HEK293 (cell line): Measurements from ENCODE around the gene GIGYF1.

Source experiments
- CTCF ChIP-seq: fragments of 450-650 bp; formaldehyde crosslinking; IDR thresholded peaks from 2 replicates; pipeline ENCODE4 v1.5.1; 2016; ENCODE audit warnings: missing biosample characterization, missing genetic modification characterization
- GLIS2 ChIP-seq: fragments of 450-650 bp; formaldehyde crosslinking; IDR thresholded peaks from 2 replicates; pipeline ENCODE4 v1.5.1; 2016; ENCODE audit warnings: missing biosample characterization, missing genetic modification characterization
- KLF7 ChIP-seq: fragments of 450-650 bp; formaldehyde crosslinking; IDR thresholded peaks from 2 replicates; pipeline ENCODE4 v1.5.1; 2016; ENCODE audit warnings: missing biosample characterization, missing genetic modification characterization, borderline replicate concordance
- KLF8 ChIP-seq: fragments of 450-650 bp; formaldehyde crosslinking; IDR thresholded peaks from 2 replicates; pipeline ENCODE4 v1.5.1; 2016; ENCODE audit warnings: missing biosample characterization, missing genetic modification characterization
- SCRT1 ChIP-seq: fragments of 450-650 bp; formaldehyde crosslinking; IDR thresholded peaks from 2 replicates; pipeline ENCODE4 v1.5.1; 2016; ENCODE audit warnings: missing biosample characterization, missing genetic modification characterization, borderline replicate concordance
- SCRT2 ChIP-seq: fragments of 450-650 bp; formaldehyde crosslinking; IDR thresholded peaks from 2 replicates; pipeline ENCODE4 v1.5.1; 2016; ENCODE audit warnings: missing biosample characterization, missing genetic modification characterization
- ZBTB1 ChIP-seq: fragments of 450-650 bp; formaldehyde crosslinking; IDR thresholded peaks from 2 replicates; pipeline ENCODE4 v1.5.1; 2016; ENCODE audit warnings: missing biosample characterization, missing genetic modification characterization
- ZBTB7A ChIP-seq: fragments of 450-650 bp; formaldehyde crosslinking; IDR thresholded peaks from 2 replicates; pipeline ENCODE4 v1.5.1; 2016; ENCODE audit warnings: low read depth, missing biosample characterization, missing genetic modification characterization
- ZEB2 ChIP-seq: fragments of 450-650 bp; formaldehyde crosslinking; IDR thresholded peaks from 2 replicates; pipeline ENCODE4 v1.5.1; 2016; ENCODE audit warnings: missing biosample characterization, missing genetic modification characterization
- ZFP37 ChIP-seq: fragments of 450-650 bp; formaldehyde crosslinking; IDR thresholded peaks from 2 replicates; pipeline ENCODE4 v1.5.1; 2016; ENCODE audit warnings: missing biosample characterization, missing genetic modification characterization
- ZNF10 ChIP-seq: fragments of 450-650 bp; formaldehyde crosslinking; IDR thresholded peaks from 2 replicates; pipeline ENCODE4 v1.5.1; 2017; ENCODE audit warnings: missing biosample characterization, missing genetic modification characterization
- ZNF155 ChIP-seq: fragments of 450-650 bp; formaldehyde crosslinking; IDR thresholded peaks from 2 replicates; pipeline ENCODE4 v1.5.1; 2016; ENCODE audit warnings: missing biosample characterization, missing genetic modification characterization
- ZNF184 ChIP-seq: fragments of 450-650 bp; IDR thresholded peaks from 2 replicates; pipeline ENCODE4 v1.5.1; 2018; ENCODE audit warnings: missing biosample characterization, mild to moderate bottlenecking, missing genetic modification characterization
- ZNF24 ChIP-seq: fragments of 450-650 bp; formaldehyde crosslinking; IDR thresholded peaks from 2 replicates; pipeline ENCODE4 v1.5.1; 2016; ENCODE audit warnings: missing biosample characterization, missing genetic modification characterization
- ZNF302 ChIP-seq: fragments of 450-650 bp; formaldehyde crosslinking; IDR thresholded peaks from 2 replicates; pipeline ENCODE4 v1.5.1; 2016; ENCODE audit warnings: missing biosample characterization, missing genetic modification characterization, low read depth
- ZNF335 ChIP-seq: fragments of 450-650 bp; formaldehyde crosslinking; conservative IDR thresholded peaks from 2 replicates; pipeline ENCODE4 v1.5.1; 2016; ENCODE audit warnings: missing biosample characterization, missing genetic modification characterization
- ZNF37A ChIP-seq: fragments of 450-650 bp; IDR thresholded peaks from 2 replicates; pipeline ENCODE4 v1.5.1; 2018; ENCODE audit warnings: missing biosample characterization, missing genetic modification characterization
- ZNF48 ChIP-seq: fragments of 450-650 bp; formaldehyde crosslinking; IDR thresholded peaks from 2 replicates; pipeline ENCODE4 v1.5.1; 2016; ENCODE audit warnings: missing biosample characterization, missing genetic modification characterization
- ZNF488 ChIP-seq: fragments of 450-650 bp; formaldehyde crosslinking; IDR thresholded peaks from 2 replicates; pipeline ENCODE4 v1.5.1; 2016; ENCODE audit warnings: missing biosample characterization, missing genetic modification characterization
- ZNF548 ChIP-seq: fragments of 450-650 bp; formaldehyde crosslinking; IDR thresholded peaks from 2 replicates; pipeline ENCODE4 v1.5.1; 2016; ENCODE audit warnings: missing biosample characterization, missing genetic modification characterization
- ZNF677 ChIP-seq: fragments of 450-650 bp; IDR thresholded peaks from 2 replicates; pipeline ENCODE4 v1.5.0; 2018; ENCODE audit warnings: missing biosample characterization, mild to moderate bottlenecking, missing genetic modification characterization, moderate library complexity
- ZNF747 ChIP-seq: fragments of 450-650 bp; formaldehyde crosslinking; IDR thresholded peaks from 2 replicates; pipeline ENCODE4 v1.5.1; 2016; ENCODE audit warnings: missing biosample characterization, missing genetic modification characterization
- ZNF791 ChIP-seq: fragments of 450-650 bp; formaldehyde crosslinking; IDR thresholded peaks from 2 replicates; pipeline ENCODE4 v1.5.1; 2016; ENCODE audit warnings: missing biosample characterization, missing genetic modification characterization
- ZSCAN23 ChIP-seq: fragments of 450-650 bp; formaldehyde crosslinking; IDR thresholded peaks from 2 replicates; pipeline ENCODE4 v1.5.1; 2016; ENCODE audit warnings: missing biosample characterization, missing genetic modification characterization
- ZSCAN5A ChIP-seq: fragments of 450-650 bp; formaldehyde crosslinking; IDR thresholded peaks from 2 replicates; pipeline ENCODE4 v1.5.1; 2016; ENCODE audit warnings: missing biosample characterization, missing genetic modification characterization
- TF ChIP-seq, protein P1 (sequence below): fragments of 450-650 bp; formaldehyde crosslinking; IDR thresholded peaks from 2 replicates; pipeline ENCODE4 v1.5.1; 2016; ENCODE audit warnings: missing biosample characterization, missing genetic modification characterization
- TF ChIP-seq, protein P2 (sequence below): fragments of 450-650 bp; formaldehyde crosslinking; optimal IDR thresholded peaks from 2 replicates; pipeline ENCODE3; 2016; ENCODE audit warnings: missing biosample characterization, mild to moderate bottlenecking, missing genetic modification characterization
- TF ChIP-seq, protein P3 (sequence below): fragments of 450-650 bp; formaldehyde crosslinking; conservative IDR thresholded peaks from 2 replicates; pipeline ENCODE4 v1.5.1; 2016; ENCODE audit warnings: low read depth, missing biosample characterization, missing genetic modification characterization

GIGYF1 gene

GRCh38 chr7:100705753-100706671, 12.0 kb upstream of the GIGYF1 start, which contains the start of gene POP7 (continued):
- TF ChIP-seq ZNF48 (tag by site-specific recombination) (no peak), SCRT1 (tag by site-specific recombination) (no peak), ZNF24 (tag by site-specific recombination) (peak; percentile 19; the same call in 1 of the 2 replicates), KLF7 (tag by site-specific recombination) (peak; percentile 43; the same call in 1 of the 2 replicates), ZNF791 (tag by site-specific recombination) (no peak), KLF8 (tag by site-specific recombination) (peak; percentile 70), ZSCAN5A (tag by site-specific recombination) (0 out of 2 replicates have a peak, but pooled peaks have one; percentile 52), ZNF677 (tag by site-specific recombination) (no peak), SCRT2 (tag by site-specific recombination) (no peak), ZNF155 (tag by site-specific recombination) (no peak), ZFP37 (no peak; the same call in 1 of the 2 replicates), ZNF37A (no peak), ZNF488 (tag by site-specific recombination) (no peak), ZSCAN23 (tag by site-specific recombination) (no peak), ZNF10 (tag by site-specific recombination) (no peak), ZNF302 (tag by site-specific recombination) (no peak), ZNF184 (tag by site-specific recombination) (no peak), GLIS2 (tag by site-specific recombination) (peak; percentile 76), ZNF747 (tag by site-specific recombination) (no peak), ZBTB1 (tag by site-specific recombination) (peak; percentile 41; the same call in 1 of the 2 replicates), ZNF548 (tag by site-specific recombination) (no peak), ZBTB7A (tag by site-specific recombination) (peak; percentile 98), ZNF335 (tag by site-specific recombination) (peak; percentile 42), CTCF (tag by site-specific recombination) (no peak), ZEB2 (tag by site-specific recombination) (peak; percentile 85)
- TF ChIP-seq, protein P1, sequence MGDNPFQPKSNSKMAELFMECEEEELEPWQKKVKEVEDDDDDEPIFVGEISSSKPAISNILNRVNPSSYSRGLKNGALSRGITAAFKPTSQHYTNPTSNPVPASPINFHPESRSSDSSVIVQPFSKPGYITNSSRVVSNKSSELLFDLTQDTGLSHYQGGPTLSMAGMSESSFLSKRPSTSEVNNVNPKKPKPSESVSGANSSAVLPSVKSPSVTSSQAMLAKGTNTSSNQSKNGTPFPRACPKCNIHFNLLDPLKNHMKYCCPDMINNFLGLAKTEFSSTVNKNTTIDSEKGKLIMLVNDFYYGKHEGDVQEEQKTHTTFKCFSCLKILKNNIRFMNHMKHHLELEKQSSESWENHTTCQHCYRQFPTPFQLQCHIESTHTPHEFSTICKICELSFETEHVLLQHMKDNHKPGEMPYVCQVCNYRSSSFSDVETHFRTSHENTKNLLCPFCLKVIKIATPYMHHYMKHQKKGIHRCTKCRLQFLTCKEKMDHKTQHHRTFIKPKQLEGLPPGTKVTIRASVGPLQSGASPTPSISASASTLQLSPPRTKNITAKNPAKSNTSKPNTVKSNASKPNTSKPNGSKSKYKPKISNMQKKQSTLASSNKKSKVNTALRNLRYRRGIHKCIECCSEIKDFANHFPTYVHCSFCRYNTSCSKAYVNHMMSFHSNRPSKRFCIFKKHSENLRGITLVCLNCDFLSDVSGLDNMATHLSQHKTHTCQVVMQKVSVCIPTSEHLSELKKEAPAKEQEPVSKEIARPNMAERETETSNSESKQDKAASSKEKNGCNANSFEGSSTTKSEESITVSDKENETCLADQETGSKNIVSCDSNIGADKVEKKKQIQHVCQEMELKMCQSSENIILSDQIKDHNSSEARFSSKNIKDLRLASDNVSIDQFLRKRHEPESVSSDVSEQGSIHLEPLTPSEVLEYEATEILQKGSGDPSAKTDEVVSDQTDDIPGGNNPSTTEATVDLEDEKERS (tag by site-specific recombination) = no peak
- TF ChIP-seq, protein P2, sequence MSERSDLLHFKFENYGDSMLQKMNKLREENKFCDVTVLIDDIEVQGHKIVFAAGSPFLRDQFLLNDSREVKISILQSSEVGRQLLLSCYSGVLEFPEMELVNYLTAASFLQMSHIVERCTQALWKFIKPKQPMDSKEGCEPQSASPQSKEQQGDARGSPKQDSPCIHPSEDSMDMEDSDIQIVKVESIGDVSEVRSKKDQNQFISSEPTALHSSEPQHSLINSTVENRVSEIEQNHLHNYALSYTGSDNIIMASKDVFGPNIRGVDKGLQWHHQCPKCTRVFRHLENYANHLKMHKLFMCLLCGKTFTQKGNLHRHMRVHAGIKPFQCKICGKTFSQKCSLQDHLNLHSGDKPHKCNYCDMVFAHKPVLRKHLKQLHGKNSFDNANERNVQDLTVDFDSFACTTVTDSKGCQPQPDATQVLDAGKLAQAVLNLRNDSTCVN (tag by site-specific recombination) = peak; percentile 98
- TF ChIP-seq, protein P3, sequence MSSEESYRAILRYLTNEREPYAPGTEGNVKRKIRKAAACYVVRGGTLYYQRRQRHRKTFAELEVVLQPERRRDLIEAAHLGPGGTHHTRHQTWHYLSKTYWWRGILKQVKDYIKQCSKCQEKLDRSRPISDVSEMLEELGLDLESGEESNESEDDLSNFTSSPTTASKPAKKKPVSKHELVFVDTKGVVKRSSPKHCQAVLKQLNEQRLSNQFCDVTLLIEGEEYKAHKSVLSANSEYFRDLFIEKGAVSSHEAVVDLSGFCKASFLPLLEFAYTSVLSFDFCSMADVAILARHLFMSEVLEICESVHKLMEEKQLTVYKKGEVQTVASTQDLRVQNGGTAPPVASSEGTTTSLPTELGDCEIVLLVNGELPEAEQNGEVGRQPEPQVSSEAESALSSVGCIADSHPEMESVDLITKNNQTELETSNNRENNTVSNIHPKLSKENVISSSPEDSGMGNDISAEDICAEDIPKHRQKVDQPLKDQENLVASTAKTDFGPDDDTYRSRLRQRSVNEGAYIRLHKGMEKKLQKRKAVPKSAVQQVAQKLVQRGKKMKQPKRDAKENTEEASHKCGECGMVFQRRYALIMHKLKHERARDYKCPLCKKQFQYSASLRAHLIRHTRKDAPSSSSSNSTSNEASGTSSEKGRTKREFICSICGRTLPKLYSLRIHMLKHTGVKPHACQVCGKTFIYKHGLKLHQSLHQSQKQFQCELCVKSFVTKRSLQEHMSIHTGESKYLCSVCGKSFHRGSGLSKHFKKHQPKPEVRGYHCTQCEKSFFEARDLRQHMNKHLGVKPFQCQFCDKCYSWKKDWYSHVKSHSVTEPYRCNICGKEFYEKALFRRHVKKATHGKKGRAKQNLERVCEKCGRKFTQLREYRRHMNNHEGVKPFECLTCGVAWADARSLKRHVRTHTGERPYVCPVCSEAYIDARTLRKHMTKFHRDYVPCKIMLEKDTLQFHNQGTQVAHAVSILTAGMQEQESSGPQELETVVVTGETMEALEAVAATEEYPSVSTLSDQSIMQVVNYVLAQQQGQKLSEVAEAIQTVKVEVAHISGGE (tag by site-specific recombination) = peak; percentile 13; the same call in 1 of the 2 replicates
